H9 (cell line): ENCODE data around the gene PDGFB. TPM values are rescaled to one million over a fixed set of nuclear protein-coding genes. Genes with fewer than 3 reads are reported as not detected.

Experiments used
- DNase-seq: peaks from one replicate; pipeline ENCODE4 v3.0.0-alpha.2; 2017
- H2AFZ ChIP-seq: one replicate; pipeline ENCODE4 v1.6.1; 2013; ENCODE audit warnings: mild to moderate bottlenecking, low read length, control low read depth, moderate library complexity
- H2AK5ac ChIP-seq: 2 replicates; pipeline ENCODE4 v1.6.1; 2013; ENCODE audit warnings: low read length, control low read depth, mixed read lengths; ENCODE audit not compliant: insufficient read length
- H2BK120ac ChIP-seq: one replicate; pipeline ENCODE4 v1.6.1; 2013; ENCODE audit warnings: low read depth, mild to moderate bottlenecking, low read length, control low read depth, inconsistent platforms; ENCODE audit not compliant: poor library complexity, severe bottlenecking
- H2BK12ac ChIP-seq: 2 replicates; pipeline ENCODE4 v1.6.1; 2013; ENCODE audit warnings: low read length, control low read depth, mixed read lengths, low read depth; ENCODE audit not compliant: insufficient read length
- H2BK15ac ChIP-seq: 2 replicates; pipeline ENCODE4 v1.6.1; 2013; ENCODE audit warnings: low read depth, low read length, control low read depth
- H2BK20ac ChIP-seq: one replicate; pipeline ENCODE4 v1.6.1; 2013; ENCODE audit warnings: low read depth, mild to moderate bottlenecking, low read length, control low read depth, inconsistent platforms; ENCODE audit not compliant: poor library complexity, severe bottlenecking
- H2BK5ac ChIP-seq: 2 replicates; pipeline ENCODE4 v1.6.1; 2013; ENCODE audit warnings: low read length, control low read depth, mixed read lengths; ENCODE audit not compliant: insufficient read length
- H3K14ac ChIP-seq: 2 replicates; pipeline ENCODE4 v1.6.1; 2013; ENCODE audit warnings: low read length, control low read depth; ENCODE audit not compliant: insufficient read depth
- H3K18ac ChIP-seq: 2 replicates; pipeline ENCODE4 v1.6.1; 2013; ENCODE audit warnings: low read depth, mild to moderate bottlenecking, mixed read lengths, low read length, control low read depth; ENCODE audit not compliant: insufficient read length
- H3K23ac ChIP-seq: 2 replicates; pipeline ENCODE4 v1.6.1; 2013; ENCODE audit warnings: low read length, control low read depth, mixed read lengths, low read depth; ENCODE audit not compliant: insufficient read length
- H3K23me2 ChIP-seq: 2 replicates; pipeline ENCODE4 v1.6.1; 2013; ENCODE audit warnings: low read depth, mild to moderate bottlenecking, mixed read lengths, low read length, control low read depth; ENCODE audit not compliant: insufficient read length, poor library complexity, severe bottlenecking
- H3K27ac ChIP-seq: 2 replicates; pipeline ENCODE4 v1.5.1; 2013; ENCODE audit warnings: low read length, control low read depth, mixed read lengths, low read depth; ENCODE audit not compliant: insufficient read length
- H3K27me3 ChIP-seq: 2 replicates; pipeline ENCODE4 v1.6.1; 2013; ENCODE audit warnings: low read length, control low read depth, inconsistent platforms; ENCODE audit not compliant: insufficient read depth
- H3K4ac ChIP-seq: 2 replicates; pipeline ENCODE4 v1.6.1; 2013; ENCODE audit warnings: low read depth, mild to moderate bottlenecking, control low read depth, inconsistent platforms, low read length, moderate library complexity
- H3K4me1 ChIP-seq: 2 replicates; pipeline ENCODE4 v1.6.1; 2013; ENCODE audit warnings: low read length, control low read depth, inconsistent platforms; ENCODE audit not compliant: insufficient read depth
- H3K4me2 ChIP-seq: 2 replicates; pipeline ENCODE4 v1.6.1; 2013; ENCODE audit warnings: low read length, control low read depth, mixed read lengths; ENCODE audit not compliant: insufficient read length, insufficient read depth
- H3K56ac ChIP-seq: 2 replicates; pipeline ENCODE4 v1.6.1; 2013; ENCODE audit warnings: low read depth, mild to moderate bottlenecking, mixed read lengths, low read length, control low read depth; ENCODE audit not compliant: insufficient read length
- H3K79me1 ChIP-seq: 2 replicates; pipeline ENCODE4 v1.6.1; 2013; ENCODE audit warnings: low read depth, mild to moderate bottlenecking, moderate library complexity, low read length, control low read depth, inconsistent platforms; ENCODE audit not compliant: insufficient read depth, poor library complexity, severe bottlenecking
- H3K79me2 ChIP-seq: 2 replicates; pipeline ENCODE4 v1.6.1; 2013; ENCODE audit warnings: low read length, control low read depth, inconsistent platforms; ENCODE audit not compliant: insufficient read depth
- H3K9ac ChIP-seq: 2 replicates; pipeline ENCODE4 v1.6.1; 2013; ENCODE audit warnings: low read length, control low read depth, mixed read lengths; ENCODE audit not compliant: insufficient read length; ENCODE audit errors: extremely low read depth
- H3K9me3 ChIP-seq: one replicate; pipeline ENCODE4 v1.6.1; 2013; ENCODE audit warnings: low read depth, low read length, inconsistent platforms; ENCODE audit not compliant: control insufficient read depth
- H3T11ph ChIP-seq: one replicate; pipeline ENCODE4 v1.6.1; 2013; ENCODE audit warnings: mild to moderate bottlenecking, low read length, control low read depth, inconsistent platforms
- H4K20me1 ChIP-seq: one replicate; pipeline ENCODE4 v1.6.1; 2013; ENCODE audit not compliant: control insufficient read depth, insufficient read length, insufficient read depth
- H4K5ac ChIP-seq: 2 replicates; pipeline ENCODE4 v1.6.1; 2013; ENCODE audit warnings: low read depth, mild to moderate bottlenecking, mixed read lengths, low read length, control low read depth; ENCODE audit not compliant: insufficient read length
- H4K8ac ChIP-seq: replicated peaks from 2 replicates; pipeline ENCODE4 v1.6.1; 2013; ENCODE audit warnings: low read length, control low read depth, mixed read lengths, low read depth; ENCODE audit not compliant: insufficient read length
- H4K91ac ChIP-seq: 2 replicates; pipeline ENCODE4 v1.6.1; 2013; ENCODE audit warnings: low read depth, mild to moderate bottlenecking, moderate library complexity, mixed read lengths, low read length, control low read depth; ENCODE audit not compliant: insufficient read length
- H3K27ac Mint-ChIP-seq, 3 experiments: 2 replicates in 2 of 3; 3 replicates in 1 of 3; pipeline ENCODE4 v1.8.0; 2020 to 2021; ENCODE audit warnings: mixed read lengths in 3 of 3, mild to moderate bottlenecking in 1 of 3, moderate library complexity in 1 of 3
- H3K27me3 Mint-ChIP-seq: 2 replicates; pipeline ENCODE4 v1.8.0; 2021; ENCODE audit warnings: low read depth, mild to moderate bottlenecking, moderate library complexity, mixed read lengths
- H3K36me3 Mint-ChIP-seq, 3 experiments: 2 replicates in 2 of 3; 3 replicates in 1 of 3; pipeline ENCODE4 v1.8.0; 2020 to 2021; ENCODE audit warnings: low read depth in 3 of 3, mixed read lengths in 3 of 3; ENCODE audit not compliant: insufficient read depth in 1 of 3
- H3K4me1 Mint-ChIP-seq, 2 experiments: 2 replicates each; pipeline ENCODE4 v1.8.0; 2020; ENCODE audit warnings: mixed read lengths in 2 of 2
- H3K4me3 Mint-ChIP-seq, 2 experiments: 2 replicates in 1 of 2; 3 replicates in 1 of 2; pipeline ENCODE4 v1.8.0; 2020 to 2021; ENCODE audit warnings: mild to moderate bottlenecking in 2 of 2, mixed read lengths in 2 of 2, moderate library complexity in 1 of 2
- H3K9me3 Mint-ChIP-seq, 2 experiments: 2 replicates in 1 of 2; 3 replicates in 1 of 2; pipeline ENCODE4 v1.8.0; 2020; ENCODE audit warnings: mild to moderate bottlenecking in 2 of 2, mixed read lengths in 2 of 2, moderate library complexity in 1 of 2
- CTCF ChIP-seq: fragments of 200-600 bp; sonication (generic); conservative IDR thresholded peaks from 3 replicates; pipeline ENCODE4 v1.8.0; 2021; ENCODE audit warnings: antibody characterized with exemption, mild to moderate bottlenecking
- WGBS: extraction: QIAGEN DNeasy Blood & Tissue Kit; methylation state at CpG from one replicate; pipeline ENCODE4 v1.1.7; 2013; ENCODE audit warnings: missing lambda C conversion rate, low lambda C conversion rate, mixed read lengths; ENCODE audit not compliant: insufficient read length; ENCODE audit errors: extremely low coverage; 5-methylcytosine and 5-hydroxymethylcytosine counted together
- total RNA-seq: library from RNA; stranded (reverse); gene quantifications from 2 replicates; pipeline ENCODE4 v1.2.1, GENCODE V29; 2021

Gene PDGFB
- total RNA-seq, 1 experiment from 2014 or later = 6.1 TPM

DNA sequence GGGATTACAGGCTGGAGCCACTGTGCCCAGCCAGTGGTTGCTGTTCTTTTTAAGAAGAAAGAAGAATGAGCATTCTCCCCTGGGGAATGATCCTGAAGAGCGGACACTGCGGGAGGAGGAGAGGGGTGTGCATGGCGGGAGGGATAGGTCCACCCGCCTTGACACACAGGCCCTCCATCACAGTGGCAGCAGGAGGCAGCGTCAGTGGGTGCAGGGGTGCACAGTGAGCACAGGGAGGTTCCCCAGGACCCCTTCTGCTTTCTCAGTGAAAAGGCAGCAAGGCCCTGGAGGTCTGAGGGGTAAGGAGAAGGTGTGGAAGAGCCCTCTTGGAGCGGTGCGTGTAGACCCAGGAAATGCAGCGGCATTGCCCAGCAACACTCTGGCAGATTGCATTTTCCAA lies 63.4 kb downstream of the PDGFB start:
- H2AFZ ChIP-seq = no peak overlapping the region
- no peaks in the 10 kb centered on the region for H3K23me2 ChIP-seq
- H4K20me1 ChIP-seq = no peaks in the 10 kb centered on the region
- Mint-ChIP-seq H3K9me3 (peaks cover 4 to 9% of the 10 kb centered on the region in 2 experiments), H3K4me3 (no peak overlapping the region), H3K27ac (peak overlapping the region in 2 of 3 experiments; percentile 13 to 62; a peak in 2 of 7 replicates), H3K36me3 (peaks cover 2 to 6% (median 2%) of the 10 kb centered on the region in 3 experiments; a peak in 3 of 7 replicates), H3K27me3 (no peaks in the 10 kb centered on the region; the same call in 1 of the 2 replicates), H3K4me1 (peaks cover 30 to 60% of the 10 kb centered on the region in 2 experiments)
- no peak overlapping the region for H2BK20ac ChIP-seq
- no peak overlapping the region for H2AK5ac ChIP-seq
- H2BK15ac ChIP-seq = no peak overlapping the region
- H3K27me3 ChIP-seq = no peaks in the 10 kb centered on the region
- no peaks in the 10 kb centered on the region for H3K79me1 ChIP-seq
- DNase-seq = no peak
- TF ChIP-seq CTCF = no peak
- no peak overlapping the region for H4K5ac ChIP-seq
- peaks cover under 1% of the 10 kb centered on the region for H3K9me3 ChIP-seq
- H2BK12ac ChIP-seq = no peak overlapping the region
- no peak overlapping the region for H3K56ac ChIP-seq
- H4K91ac ChIP-seq = no peak overlapping the region
- no peak overlapping the region for H3K4me2 ChIP-seq
- H3K4me1 ChIP-seq = no peaks in the 10 kb centered on the region; the same call in 1 of the 2 replicates
- no peak overlapping the region for H2BK120ac ChIP-seq
- no CpG with 5 or more reads among the region's 8 CpGs for WGBS
- H3K4ac ChIP-seq = no peak overlapping the region
- no peak overlapping the region for H3K14ac ChIP-seq
- no peak overlapping the region for H4K8ac ChIP-seq
- no peak overlapping the region for H3K23ac ChIP-seq
- H2BK5ac ChIP-seq = no peak overlapping the region
- no peak overlapping the region for H3T11ph ChIP-seq
- H3K9ac ChIP-seq = no peak overlapping the region
- H3K18ac ChIP-seq = peak overlapping the region; percentile 31
- H3K27ac ChIP-seq = no peak overlapping the region
- H3K79me2 ChIP-seq = no peaks in the 10 kb centered on the region
